HG03108 (cell line): Measurements from ENCODE around the gene GPR39.

Source experiments
- ATAC-seq: cut with Tn5 transposase; IDR thresholded peaks from one replicate; pipeline ENCODE4 v1.9.1; 2021; ENCODE audit warnings: moderate library complexity; ENCODE audit not compliant: unreplicated experiment

The GPR39 gene

GRCh38 chr2:132597831-132598230, 181.2 kb downstream of the GPR39 start:
- ATAC-seq: no peak

GRCh38 chr2:132598536-132598935, 181.9 kb downstream of the GPR39 start:
- no peak for ATAC-seq

- no peak for ATAC-seq
Measured at GRCh38 chr2:132599556-132599955, 183.0 kb downstream of the GPR39 start.

GRCh38 chr2:132604561-132604960, 188.0 kb downstream of the GPR39 start:
- no peak for ATAC-seq

- ATAC-seq: no peak
Measured at GRCh38 chr2:132605236-132606180, 188.9 kb downstream of the GPR39 start.

GRCh38 chr2:132606649-132607048, 190.0 kb downstream of the GPR39 start:
- no peak for ATAC-seq

- ATAC-seq: no peak
Measured at GRCh38 chr2:132607426-132608090, 191.0 kb downstream of the GPR39 start.

GRCh38 chr2:132608311-132608710, 191.7 kb downstream of the GPR39 start:
- ATAC-seq: no peak

- ATAC-seq: no peak
Measured at GRCh38 chr2:132609101-132609890, 192.7 kb downstream of the GPR39 start.

GRCh38 chr2:132611719-132612118, 195.1 kb downstream of the GPR39 start:
- no peak for ATAC-seq

GRCh38 chr2:132615329-132616085, 198.9 kb downstream of the GPR39 start:
- ATAC-seq: no peak

GRCh38 chr2:132617989-132618388, 201.4 kb downstream of the GPR39 start:
- no peak for ATAC-seq

GRCh38 chr2:132618734-132619133, 202.1 kb downstream of the GPR39 start:
- ATAC-seq: no peak

- ATAC-seq: no peak
Measured at GRCh38 chr2:132620115-132620514, 203.5 kb downstream of the GPR39 start.

- ATAC-seq: no peak
Measured at GRCh38 chr2:132621131-132621875, 204.7 kb downstream of the GPR39 start.

GRCh38 chr2:132623096-132623839, 206.7 kb downstream of the GPR39 start:
- no peak for ATAC-seq

- no peak for ATAC-seq
Measured at GRCh38 chr2:132627536-132627935, 210.9 kb downstream of the GPR39 start.

GRCh38 chr2:132632000-132632649, 215.5 kb downstream of the GPR39 start:
- no peak for ATAC-seq

- ATAC-seq: no peak
Measured at GRCh38 chr2:132633635-132634034, 217.0 kb downstream of the GPR39 start.
